HL-60/S4 treated with retinoic acid at 250 ng/mL for 4 days and 3 days (cell line): ENCODE results near the gene ACCSL.

ENCODE experiments used
- in situ Hi-C: fragments of 300-500 bp; cut with MboI; formaldehyde crosslinking; loops from 2 replicates; pipeline ENCODE4 v1.7.0; 2022; ENCODE audit warnings: low sequenced_read_pairs

The ACCSL gene

GRCh38 chr11:44094260-44094868, 46.6 kb downstream of the ACCSL start:
- in situ Hi-C loops = no loop called here

GRCh38 chr11:44095506-44096359, 48.0 kb downstream of the ACCSL start, which contains the start of gene EXT2:
TSS of gene EXT2 (plus strand) at chr11:44095678. CDS start at chr11:44107713, 12,035 bp downstream.
- in situ Hi-C loops = no loop called here

- in situ Hi-C loops = no loop called here
Measured at GRCh38 chr11:44096360-44097185, 48.8 kb downstream of the ACCSL start.

GRCh38 chr11:44097821-44098220, 50.0 kb downstream of the ACCSL start:
- in situ Hi-C loops = no loop called here

DNA sequence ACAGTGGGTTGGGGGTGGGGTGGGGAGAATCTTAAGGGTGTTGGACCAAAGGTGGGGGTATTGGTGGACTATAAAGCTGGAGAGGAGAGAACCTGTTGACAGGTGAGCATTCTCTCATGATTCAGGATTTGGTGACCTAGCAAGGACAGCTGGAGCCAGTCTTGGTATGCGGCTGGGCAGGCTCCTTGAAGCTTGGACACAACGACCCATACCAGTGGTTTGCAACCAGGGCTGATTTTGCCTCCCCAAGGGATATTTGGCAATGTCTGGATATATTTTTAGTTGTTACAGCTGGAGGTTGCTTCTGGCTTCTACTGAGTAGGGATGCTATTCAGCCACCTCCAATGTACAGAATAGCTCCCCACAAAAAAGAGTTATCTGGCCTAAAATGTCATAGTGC, 53.3 kb downstream of the ACCSL start:
- in situ Hi-C loops = loop anchor here (25.0 kb wide), 1 partner anchor 436 kb away; no protein-coding TSS in a partner anchor

GRCh38 chr11:44104481-44105294, 56.9 kb downstream of the ACCSL start:
- in situ Hi-C loops = loop anchor here (25.0 kb wide), 1 partner anchor 433 kb away; no protein-coding TSS in a partner anchor

DNA sequence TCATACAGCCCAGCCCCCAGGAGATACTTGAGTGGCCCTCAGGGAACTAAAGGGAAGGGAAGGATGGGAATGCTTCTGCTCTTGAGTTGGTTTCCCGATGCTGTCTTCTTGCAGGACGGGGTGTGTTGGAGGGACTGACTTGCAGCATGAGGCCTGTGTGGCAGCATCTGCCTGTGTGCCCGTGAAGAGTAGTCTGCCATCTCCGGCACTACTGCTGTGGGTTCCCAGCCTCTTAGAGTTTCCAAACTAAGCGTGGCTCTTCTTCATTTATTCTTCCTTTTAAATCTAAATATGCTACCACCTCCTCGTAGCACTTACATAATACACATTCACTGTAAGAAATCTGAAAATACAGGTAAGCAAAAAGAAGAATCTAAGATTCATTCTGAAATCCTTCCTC, 60.5 kb downstream of the ACCSL start:
- in situ Hi-C loops = loop anchor here (25.0 kb wide), 1 partner anchor 429 kb away; no protein-coding TSS in a partner anchor
